OCI-LY1 (cell line): ENCODE data around the gene NBEA.

Source experiments
- H2AFZ ChIP-seq: fragments of 200-600 bp; sonication (generic), shearing (Covaris generic); 2 replicates; pipeline ENCODE4 v1.6.0; 2014; ENCODE audit warnings: antibody characterized with exemption, mild to moderate bottlenecking, low read length
- H3F3A ChIP-seq: fragments of 200-600 bp; sonication (generic), shearing (Covaris generic); 2 replicates; pipeline ENCODE4 v1.6.0; 2014; ENCODE audit warnings: mild to moderate bottlenecking, antibody characterized with exemption, low read length, moderate library complexity; ENCODE audit not compliant: insufficient read depth
- H3K27ac ChIP-seq: fragments of 200-600 bp; sonication (generic); 2 replicates; pipeline ENCODE4 v1.5.1; 2014; ENCODE audit warnings: low read length, mixed run types, mild to moderate bottlenecking, low read depth; ENCODE audit not compliant: poor library complexity, severe bottlenecking
- H3K27me3 ChIP-seq: fragments of 200-600 bp; sonication (generic); 2 replicates; pipeline ENCODE4 v1.6.0; 2014; ENCODE audit warnings: antibody characterized with exemption, mild to moderate bottlenecking, low read length, moderate library complexity; ENCODE audit not compliant: insufficient read depth
- H3K36me3 ChIP-seq: fragments of 200-600 bp; sonication (generic); 2 replicates; pipeline ENCODE4 v1.6.1; 2014; ENCODE audit warnings: mild to moderate bottlenecking, antibody characterized with exemption, low read length, moderate library complexity, mixed read lengths; ENCODE audit not compliant: insufficient read depth
- H3K4me1 ChIP-seq: fragments of 200-600 bp; sonication (generic); 2 replicates; pipeline ENCODE4 v1.5.1; 2014; ENCODE audit warnings: mild to moderate bottlenecking, low read length, moderate library complexity; ENCODE audit not compliant: insufficient read depth, severe bottlenecking
- H3K4me2 ChIP-seq: fragments of 200-600 bp; sonication (generic), shearing (Covaris generic); 2 replicates; pipeline ENCODE4 v1.6.1; 2014; ENCODE audit warnings: low read length
- H3K4me3 ChIP-seq: fragments of 200-600 bp; sonication (generic); 2 replicates; pipeline ENCODE4 v1.5.1; 2014; ENCODE audit warnings: low read length, low read depth, mild to moderate bottlenecking, mixed read lengths; ENCODE audit not compliant: poor library complexity, severe bottlenecking
- H3K79me2 ChIP-seq: fragments of 200-600 bp; shearing (Covaris generic); 2 replicates; pipeline ENCODE4 v1.6.1; 2016; ENCODE audit warnings: mixed run types, low read length, mixed read lengths; ENCODE audit not compliant: insufficient read depth
- H3K9ac ChIP-seq: fragments of 200-600 bp; sonication (generic), shearing (Covaris generic); 2 replicates; pipeline ENCODE4 v1.6.1; 2014; ENCODE audit warnings: mild to moderate bottlenecking, low read length, mixed read lengths
- H3K9me2 ChIP-seq: fragments of 200-600 bp; sonication (generic), shearing (Covaris generic); 2 replicates; pipeline ENCODE4 v1.6.1; 2014; ENCODE audit warnings: low read depth, mild to moderate bottlenecking, low read length, mixed read lengths
- H3K9me3 ChIP-seq: fragments of 200-600 bp; shearing (Covaris generic); 2 replicates; pipeline ENCODE4 v1.6.1; 2014; ENCODE audit warnings: low read length, mixed read lengths
- H4K20me1 ChIP-seq: fragments of 200-600 bp; sonication (generic), shearing (Covaris generic); 2 replicates; pipeline ENCODE4 v1.6.0; 2016; ENCODE audit warnings: mild to moderate bottlenecking, low read length; ENCODE audit not compliant: insufficient read depth
- EZH2 ChIP-seq: fragments of 200-600 bp; sonication (generic), shearing (Covaris generic); IDR thresholded peaks from 2 replicates; pipeline ENCODE4 v1.8.0; 2017; ENCODE audit warnings: borderline replicate concordance, mixed run types, mild to moderate bottlenecking, antibody characterized with exemption, low read length, moderate library complexity, mixed read lengths
- TF ChIP-seq, protein P1 (sequence below): fragments of 200-600 bp; sonication (generic), shearing (Covaris generic); IDR thresholded peaks from 2 replicates; pipeline ENCODE4 v1.5.1; 2017; ENCODE audit warnings: mild to moderate bottlenecking, antibody characterized with exemption, low read length, moderate library complexity, mixed read lengths

NBEA gene

DNA sequence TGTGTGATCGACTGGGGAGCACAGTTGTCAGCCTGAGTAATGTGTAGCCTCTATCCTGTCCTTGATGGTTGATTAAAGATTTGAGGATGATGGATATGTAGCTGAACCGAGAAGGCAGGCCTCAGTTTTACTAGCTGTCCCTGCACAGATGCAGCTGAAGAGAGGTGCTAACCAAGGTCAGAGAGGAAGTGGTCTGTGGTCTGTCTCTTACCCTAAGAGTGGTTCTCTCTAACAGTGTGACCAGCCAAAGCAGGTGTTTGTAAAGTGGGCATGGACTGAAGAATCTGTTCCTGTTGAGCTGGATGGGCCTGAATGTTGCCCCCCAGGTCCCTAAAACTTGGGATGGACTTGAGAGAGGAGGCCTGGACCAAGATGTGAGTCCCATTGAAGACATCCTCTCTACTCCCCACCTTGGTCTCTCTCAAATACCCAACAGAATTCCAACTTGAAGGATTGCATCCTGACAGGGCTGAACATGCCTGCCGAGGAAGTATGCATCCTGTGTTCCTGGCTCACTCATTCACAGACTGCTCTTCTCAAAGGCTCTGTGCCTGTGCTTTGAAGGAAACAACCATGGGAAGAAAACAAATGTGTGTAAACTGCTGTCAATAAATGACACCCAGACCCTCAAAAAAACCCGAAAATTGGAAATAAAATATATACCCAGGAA lies 310.6 kb downstream of the NBEA start:
- Histone ChIP-seq H3K36me3 (no peaks in the 10 kb centered on the region), H3K27me3 (no peaks in the 10 kb centered on the region), H3K79me2 (no peaks in the 10 kb centered on the region), H3K4me2 (no peak overlapping the region), H3K9ac (no peak overlapping the region), H3K4me3 (no peak overlapping the region), H4K20me1 (no peaks in the 10 kb centered on the region), H3K27ac (no peak overlapping the region), H3K4me1 (no peaks in the 10 kb centered on the region), H3K9me3 (no peaks in the 10 kb centered on the region), H3F3A (no peaks in the 10 kb centered on the region), H2AFZ (no peak overlapping the region), H3K9me2 (no peaks in the 10 kb centered on the region)
- TF ChIP-seq, protein P1, sequence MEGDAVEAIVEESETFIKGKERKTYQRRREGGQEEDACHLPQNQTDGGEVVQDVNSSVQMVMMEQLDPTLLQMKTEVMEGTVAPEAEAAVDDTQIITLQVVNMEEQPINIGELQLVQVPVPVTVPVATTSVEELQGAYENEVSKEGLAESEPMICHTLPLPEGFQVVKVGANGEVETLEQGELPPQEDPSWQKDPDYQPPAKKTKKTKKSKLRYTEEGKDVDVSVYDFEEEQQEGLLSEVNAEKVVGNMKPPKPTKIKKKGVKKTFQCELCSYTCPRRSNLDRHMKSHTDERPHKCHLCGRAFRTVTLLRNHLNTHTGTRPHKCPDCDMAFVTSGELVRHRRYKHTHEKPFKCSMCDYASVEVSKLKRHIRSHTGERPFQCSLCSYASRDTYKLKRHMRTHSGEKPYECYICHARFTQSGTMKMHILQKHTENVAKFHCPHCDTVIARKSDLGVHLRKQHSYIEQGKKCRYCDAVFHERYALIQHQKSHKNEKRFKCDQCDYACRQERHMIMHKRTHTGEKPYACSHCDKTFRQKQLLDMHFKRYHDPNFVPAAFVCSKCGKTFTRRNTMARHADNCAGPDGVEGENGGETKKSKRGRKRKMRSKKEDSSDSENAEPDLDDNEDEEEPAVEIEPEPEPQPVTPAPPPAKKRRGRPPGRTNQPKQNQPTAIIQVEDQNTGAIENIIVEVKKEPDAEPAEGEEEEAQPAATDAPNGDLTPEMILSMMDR: no peak
- no peak for TF ChIP-seq EZH2

DNA sequence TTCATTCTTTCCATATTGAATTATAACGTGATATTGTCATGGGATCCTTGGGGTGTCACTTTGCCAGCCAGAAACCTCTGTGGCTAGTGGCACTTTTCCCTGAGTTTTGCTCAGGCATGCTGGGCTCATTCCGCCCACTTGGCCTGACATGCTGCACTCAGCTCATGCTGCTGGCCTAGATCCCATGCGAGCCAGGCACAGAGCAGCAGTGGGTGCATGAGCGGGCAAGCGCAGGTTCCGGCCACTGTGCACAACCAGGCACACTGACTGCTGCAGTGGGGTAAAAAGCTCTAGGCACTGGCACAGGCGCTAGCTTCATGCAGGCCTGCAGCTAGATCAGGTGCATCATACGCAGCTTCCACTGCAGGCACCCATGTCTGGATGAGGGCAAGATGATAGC lies 313.2 kb downstream of the NBEA start:
- Histone ChIP-seq H3K4me3 (no peak overlapping the region), H3K9me3 (no peaks in the 10 kb centered on the region), H2AFZ (no peak overlapping the region), H3F3A (no peaks in the 10 kb centered on the region), H3K36me3 (no peaks in the 10 kb centered on the region), H3K27me3 (no peaks in the 10 kb centered on the region), H3K27ac (no peak overlapping the region), H3K4me2 (no peak overlapping the region), H3K79me2 (no peaks in the 10 kb centered on the region), H3K4me1 (no peaks in the 10 kb centered on the region), H3K9me2 (no peaks in the 10 kb centered on the region), H4K20me1 (no peaks in the 10 kb centered on the region), H3K9ac (no peak overlapping the region)
- TF ChIP-seq, protein P1: no peak
- TF ChIP-seq EZH2: no peak

DNA sequence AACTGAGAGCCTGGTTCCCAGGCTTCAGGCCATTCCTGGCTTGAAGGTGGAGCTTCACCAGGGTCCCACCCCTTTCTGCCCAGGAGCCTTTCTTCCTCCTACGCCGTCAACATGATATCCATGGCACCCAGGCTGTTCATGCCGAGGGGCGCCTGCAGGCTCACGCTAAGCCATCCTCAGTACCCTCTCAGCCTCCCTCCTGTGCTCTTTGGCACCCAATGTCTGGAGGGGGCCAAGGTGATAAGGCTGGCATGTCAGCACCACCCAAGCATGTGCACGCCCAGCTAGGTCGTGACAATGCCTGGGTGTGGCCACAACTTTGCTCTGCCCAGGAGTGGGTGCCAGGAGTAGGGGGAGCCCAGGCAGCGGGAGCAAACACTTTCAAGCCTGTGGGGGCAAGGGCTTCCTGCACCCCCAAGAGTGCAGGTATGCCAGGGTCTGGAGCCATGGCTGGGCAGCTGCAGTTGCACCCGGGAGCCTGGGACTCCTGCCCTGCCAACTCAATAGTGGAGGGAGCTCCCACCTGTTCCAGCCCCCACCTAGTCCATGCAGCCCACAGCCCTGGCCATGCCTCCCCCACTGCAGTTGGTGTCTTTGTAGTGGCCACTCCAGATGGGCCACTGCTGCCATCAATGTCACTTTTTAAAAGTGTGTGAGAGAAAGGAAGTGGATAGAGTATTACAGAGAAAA lies 314.5 kb downstream of the NBEA start:
- no peaks in the 10 kb centered on the region for H3K27me3 ChIP-seq
- no peak overlapping the region for H2AFZ ChIP-seq
- H3K9ac ChIP-seq: no peak overlapping the region
- H3K79me2 ChIP-seq: no peaks in the 10 kb centered on the region
- H3K4me1 ChIP-seq: no peaks in the 10 kb centered on the region
- no peaks in the 10 kb centered on the region for H3K9me3 ChIP-seq
- no peak for TF ChIP-seq EZH2
- TF ChIP-seq, protein P1: no peak
- no peak overlapping the region for H3K27ac ChIP-seq
- H3K4me3 ChIP-seq: no peak overlapping the region
- H3K36me3 ChIP-seq: no peaks in the 10 kb centered on the region
- H3K4me2 ChIP-seq: no peak overlapping the region
- H4K20me1 ChIP-seq: no peaks in the 10 kb centered on the region
- no peaks in the 10 kb centered on the region for H3K9me2 ChIP-seq
- no peaks in the 10 kb centered on the region for H3F3A ChIP-seq
